Measurements from ENCODE around the gene HVCN1. TPM values are rescaled to one million over a fixed set of nuclear protein-coding genes. Genes with fewer than 3 reads are reported as not detected.

HVCN1 gene
- total and polyA plus RNA-seq, 2 donors from 2014 or later, result 4.7 to 7.1 TPM

- Histone ChIP-seq H3K9me3 (ENCODE audit: control insufficient read depth in 2 of 3, insufficient read depth in 1 of 3, low read length in 3 of 3) (no peaks in the 10 kb centered on the region), H3K27ac (ENCODE audit: low read depth in 2 of 2, low read length in 2 of 2) (no peak overlapping the region), H3K4me3 (ENCODE audit: low read length in 3 of 3) (no peak overlapping the region), H3K4me1 (ENCODE audit: control insufficient read depth in 2 of 3, insufficient read depth in 2 of 3, low read depth in 1 of 3, low read length in 3 of 3) (no peaks in the 10 kb centered on the region), H3K36me3 (ENCODE audit: control insufficient read depth in 2 of 3, insufficient read depth in 3 of 3, low read length in 3 of 3) (no peaks in the 10 kb centered on the region), H3K9ac (ENCODE audit: low read length in 3 of 3) (no peak overlapping the region), H3K27me3 (ENCODE audit: control insufficient read depth, insufficient read depth, low read length) (no peaks in the 10 kb centered on the region)
- intact Hi-C loops (cut with DNase I), result loop anchor here (5.0 kb wide), 1 partner anchor 88 kb away; no protein-coding TSS in a partner anchor
- TF ChIP-seq, protein P1, sequence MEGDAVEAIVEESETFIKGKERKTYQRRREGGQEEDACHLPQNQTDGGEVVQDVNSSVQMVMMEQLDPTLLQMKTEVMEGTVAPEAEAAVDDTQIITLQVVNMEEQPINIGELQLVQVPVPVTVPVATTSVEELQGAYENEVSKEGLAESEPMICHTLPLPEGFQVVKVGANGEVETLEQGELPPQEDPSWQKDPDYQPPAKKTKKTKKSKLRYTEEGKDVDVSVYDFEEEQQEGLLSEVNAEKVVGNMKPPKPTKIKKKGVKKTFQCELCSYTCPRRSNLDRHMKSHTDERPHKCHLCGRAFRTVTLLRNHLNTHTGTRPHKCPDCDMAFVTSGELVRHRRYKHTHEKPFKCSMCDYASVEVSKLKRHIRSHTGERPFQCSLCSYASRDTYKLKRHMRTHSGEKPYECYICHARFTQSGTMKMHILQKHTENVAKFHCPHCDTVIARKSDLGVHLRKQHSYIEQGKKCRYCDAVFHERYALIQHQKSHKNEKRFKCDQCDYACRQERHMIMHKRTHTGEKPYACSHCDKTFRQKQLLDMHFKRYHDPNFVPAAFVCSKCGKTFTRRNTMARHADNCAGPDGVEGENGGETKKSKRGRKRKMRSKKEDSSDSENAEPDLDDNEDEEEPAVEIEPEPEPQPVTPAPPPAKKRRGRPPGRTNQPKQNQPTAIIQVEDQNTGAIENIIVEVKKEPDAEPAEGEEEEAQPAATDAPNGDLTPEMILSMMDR (IDR thresholded peaks at IDR 0.05; ENCODE audit: borderline replicate concordance, extremely low read depth, insufficient read depth), result peak; percentile 36
- FAIRE-seq (peak; percentile 53), DNase-seq (peak in 1 of 5 donors; percentile 54)
These were observed 88.7 kb downstream of the HVCN1 start for GRCh38 chr12:110600254-110600653.

GRCh38 chr12:110599334-110599733 lies 89.6 kb downstream of the HVCN1 start:
- TF ChIP-seq, protein P1 (IDR thresholded peaks at IDR 0.05; ENCODE audit: borderline replicate concordance, extremely low read depth, insufficient read depth), result no peak
- H3K27ac ChIP-seq (ENCODE audit: low read depth in 2 of 2, low read length in 2 of 2), result no peak overlapping the region
- intact Hi-C loops (cut with DNase I), result no loop called here
- H3K9ac ChIP-seq (ENCODE audit: low read length in 3 of 3), result no peak overlapping the region
- no peaks in the 10 kb centered on the region for H3K36me3 ChIP-seq (ENCODE audit: control insufficient read depth in 2 of 3, insufficient read depth in 3 of 3, low read length in 3 of 3)
- no peaks in the 10 kb centered on the region for H3K27me3 ChIP-seq (ENCODE audit: control insufficient read depth, insufficient read depth, low read length)
- DNase-seq, result no peak
- no peak for FAIRE-seq
- H3K9me3 ChIP-seq (ENCODE audit: control insufficient read depth in 2 of 3, insufficient read depth in 1 of 3, low read length in 3 of 3), result no peaks in the 10 kb centered on the region
- H3K4me1 ChIP-seq (ENCODE audit: control insufficient read depth in 2 of 3, insufficient read depth in 2 of 3, low read depth in 1 of 3, low read length in 3 of 3), result no peaks in the 10 kb centered on the region
- H3K4me3 ChIP-seq (ENCODE audit: low read length in 3 of 3), result no peak overlapping the region

Other genes with a start within 250 kb of the HVCN1 start
- 204 TPM for gene ARPC3, start 238.8 kb downstream of the HVCN1 start, total RNA-seq
- 325 TPM for gene ARPC3, start 238.8 kb downstream of the HVCN1 start, polyA plus RNA-seq (ENCODE audit: insufficient read depth, low read depth, low replicate concordance)
- 27.4 TPM for gene GPN3, start 220.9 kb downstream of the HVCN1 start, total RNA-seq
- gene GPN3, start 220.9 kb downstream of the HVCN1 start, polyA plus RNA-seq (ENCODE audit: insufficient read depth, low read depth, low replicate concordance), result 31.3 TPM
- 4.0 TPM for gene FAM216A, start 220.3 kb downstream of the HVCN1 start, total RNA-seq
- 4.6 TPM for gene FAM216A, start 220.3 kb downstream of the HVCN1 start, polyA plus RNA-seq (ENCODE audit: insufficient read depth, low read depth, low replicate concordance)
- gene VPS29, start 187.0 kb downstream of the HVCN1 start, total RNA-seq, result 108 TPM
- 153 TPM for gene VPS29, start 187.0 kb downstream of the HVCN1 start, polyA plus RNA-seq (ENCODE audit: insufficient read depth, low read depth, low replicate concordance)
- gene RAD9B, start 186.8 kb downstream of the HVCN1 start, total RNA-seq, result 1.0 TPM
- 0.17 TPM for gene RAD9B, start 186.8 kb downstream of the HVCN1 start, polyA plus RNA-seq (ENCODE audit: insufficient read depth, low read depth, low replicate concordance)
- gene PPTC7, start 105.8 kb downstream of the HVCN1 start, total RNA-seq, result 27.9 TPM
- 10.0 TPM for gene PPTC7, start 105.8 kb downstream of the HVCN1 start, polyA plus RNA-seq (ENCODE audit: insufficient read depth, low read depth, low replicate concordance)
- gene TCTN1, start 75.0 kb downstream of the HVCN1 start, total RNA-seq, result 76.9 TPM
- 71.2 TPM for gene TCTN1, start 75.0 kb downstream of the HVCN1 start, polyA plus RNA-seq (ENCODE audit: insufficient read depth, low read depth, low replicate concordance)
- 82.3 TPM for gene PPP1CC, start 53.8 kb upstream of the HVCN1 start, total RNA-seq
- 57.0 TPM for gene PPP1CC, start 53.8 kb upstream of the HVCN1 start, polyA plus RNA-seq (ENCODE audit: insufficient read depth, low read depth, low replicate concordance)
- not detected for gene CCDC63, start 157.9 kb upstream of the HVCN1 start, total RNA-seq
- gene CCDC63, start 157.9 kb upstream of the HVCN1 start, polyA plus RNA-seq (ENCODE audit: insufficient read depth, low read depth, low replicate concordance), result not detected
- not detected for gene MYL2, start 231.5 kb upstream of the HVCN1 start, total RNA-seq
- gene MYL2, start 231.5 kb upstream of the HVCN1 start, polyA plus RNA-seq (ENCODE audit: insufficient read depth, low read depth, low replicate concordance), result 4.4 TPM

All from kidney (tissue), 14 donors.